H1 (cell line): ENCODE data around the gene ADAM12. TPM values are rescaled to one million over a fixed set of nuclear protein-coding genes. Genes with fewer than 3 reads are reported as not detected.

ENCODE experiments used
- CBX5 ChIP-seq: fragments of 300-800, 300-1000 bp; sonication (generic); IDR thresholded peaks from 2 replicates; pipeline ENCODE4 v1.7.1; 2016; ENCODE audit warnings: antibody characterized with exemption, low read length, low read depth
- CHD7 ChIP-seq: fragments of 300-600 bp; sonication (generic); IDR thresholded peaks from 2 replicates; pipeline ENCODE4 v1.7.1; 2012; ENCODE audit warnings: low read length, moderate library complexity, mild to moderate bottlenecking, inconsistent platforms; ENCODE audit not compliant: insufficient replicate concordance
- FOSL1 ChIP-seq: IDR thresholded peaks from 2 replicates; pipeline ENCODE4 v1.6.1; 2011; ENCODE audit warnings: mild to moderate bottlenecking, low read depth, low read length, moderate library complexity; ENCODE audit not compliant: insufficient read depth
- JUN ChIP-seq: IDR thresholded peaks from 2 replicates; pipeline ENCODE4 v1.6.1; 2011; ENCODE audit warnings: low read depth, mild to moderate bottlenecking, improper control_type of control experiment, low read length
- KDM5A ChIP-seq: fragments of 200-600 bp; IDR thresholded peaks from 2 replicates; pipeline ENCODE4 v1.7.1; 2012; ENCODE audit warnings: mild to moderate bottlenecking, low read length, inconsistent platforms, mixed read lengths
- MAFK ChIP-seq: IDR thresholded peaks from 2 replicates; pipeline ENCODE4 v1.6.1; 2012; ENCODE audit warnings: low read depth, mild to moderate bottlenecking, improper control_type of control experiment, low read length
- MAX ChIP-seq: IDR thresholded peaks from 2 replicates; pipeline ENCODE4 v1.6.1; 2012; ENCODE audit warnings: inconsistent platforms
- polyA plus RNA-seq, 7 experiments: library from polyadenylated mRNA; depleted of rRNA in 3 of 7; stranded (reverse) in 5 of 7; unstranded in 2 of 7; fragments of >200 nt in 5 of 7; fragments of 200-250 nt in 2 of 7; gene quantifications; 1 replicate in 5 of 7; 2 replicates in 1 of 7; 4 replicates in 1 of 7; pipeline versions ENCODE4 v1.2.1 to v1.2.3, GENCODE V29; 2011 to 2013; ENCODE audit warnings: missing spikeins in 2 of 7, mixed read lengths in 2 of 7
- total RNA-seq: library from RNA; stranded (reverse); fragmentation: NEBNext Ultra II Directional; extraction: Animal tissue kit (Norgen Biotek cat#: 25700); gene quantifications from 2 replicates; pipeline ENCODE4 v1.2.1, GENCODE V29; 2021
- TF ChIP-seq, protein P1 (sequence below): IDR thresholded peaks from 2 replicates; pipeline ENCODE4 v1.6.1; 2012; ENCODE audit warnings: low read length, inconsistent platforms

ADAM12 gene
- total and polyA plus RNA-seq, 2 of the 8 experiments (the other 6 are each of a cell fraction or from before 2014, with no cell fraction given), result 0.07 to 0.17 TPM

GRCh38 chr10:126218174-126218573 lies 170.1 kb downstream of the ADAM12 start (continued):
- TF ChIP-seq MAX (no peak), CBX5 (no peak), FOSL1 (no peak), JUN (no peak), MAFK (no peak), KDM5A (no peak), CHD7 (no peak)
- TF ChIP-seq, protein P1, sequence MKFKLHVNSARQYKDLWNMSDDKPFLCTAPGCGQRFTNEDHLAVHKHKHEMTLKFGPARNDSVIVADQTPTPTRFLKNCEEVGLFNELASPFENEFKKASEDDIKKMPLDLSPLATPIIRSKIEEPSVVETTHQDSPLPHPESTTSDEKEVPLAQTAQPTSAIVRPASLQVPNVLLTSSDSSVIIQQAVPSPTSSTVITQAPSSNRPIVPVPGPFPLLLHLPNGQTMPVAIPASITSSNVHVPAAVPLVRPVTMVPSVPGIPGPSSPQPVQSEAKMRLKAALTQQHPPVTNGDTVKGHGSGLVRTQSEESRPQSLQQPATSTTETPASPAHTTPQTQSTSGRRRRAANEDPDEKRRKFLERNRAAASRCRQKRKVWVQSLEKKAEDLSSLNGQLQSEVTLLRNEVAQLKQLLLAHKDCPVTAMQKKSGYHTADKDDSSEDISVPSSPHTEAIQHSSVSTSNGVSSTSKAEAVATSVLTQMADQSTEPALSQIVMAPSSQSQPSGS, result no peak
